GM12878 (cell line): ENCODE results near the gene DGCR8. TPM values are rescaled to one million over a fixed set of nuclear protein-coding genes. Genes with fewer than 3 reads are reported as not detected.

Source experiments
- ATAC-seq: fragments of 200-7000 bp; cut with Tn5 transposase; 3 replicates; pipeline ENCODE4 v1.9.1; 2020; ENCODE audit warnings: mild to moderate bottlenecking, moderate library complexity
- BruUV-seq: library from RNA; stranded (reverse); fragments of 400-500 nt; replicated peaks from 2 replicates; lab custom pipeline; 2021; lab: Mats Ljungman, UMichigan
- CTCF ChIA-PET: fragments of 300-600 bp; sonication (Branson Sonifier 250); formaldehyde crosslinking; extraction: SDS; loops from one replicate; lab custom pipeline; 2021; ENCODE audit warnings: inconsistent platforms; lab: Yijun Ruan, JAX
- POLR2A ChIA-PET: fragments of 350-600 bp; formaldehyde crosslinking; extraction: SDS; loops from one replicate; lab custom pipeline; 2021; ENCODE audit warnings: inconsistent platforms; lab: Charles Lee
- RAD21 ChIA-PET: fragments of 300-600 bp; sonication (Branson Sonifier 250); formaldehyde crosslinking; loops from one replicate; lab custom pipeline; 2023; ENCODE audit warnings: antibody characterized with exemption; ENCODE audit not compliant: unreplicated experiment; lab: Charles Lee
- SMC1A ChIA-PET: fragments of 300-600 bp; sonication (Branson Sonifier 250); formaldehyde crosslinking; loops from one replicate; lab custom pipeline; 2023; ENCODE audit not compliant: unreplicated experiment, uncharacterized antibody; lab: Charles Lee
- DNase-seq: peaks from one replicate; pipeline ENCODE4 v3.0.0-alpha.2; 2011; ENCODE audit warnings: low read depth, low spot score
- FAIRE-seq: peaks from 3 replicates; lab custom pipeline; 2011; peaks lifted over from hg19 to GRCh38; lab: Jason Lieb, UNC
- H2AFZ ChIP-seq: 2 replicates; pipeline ENCODE4 v1.6.0; 2011; ENCODE audit warnings: low read depth, low read length, control low read depth; ENCODE audit not compliant: control insufficient read depth
- H3K27ac ChIP-seq: 2 replicates; pipeline ENCODE4 v1.5.1; 2011; ENCODE audit warnings: control low read depth; ENCODE audit not compliant: control insufficient read depth, insufficient read depth
- H3K27me3 ChIP-seq, 2 experiments: replicated peaks in 1 of 2; 2 replicates each; pipeline versions ENCODE4 v1.6.0 to v1.6.1; 2011; ENCODE audit warnings: low read length in 1 of 2; ENCODE audit not compliant: control insufficient read depth in 2 of 2, insufficient read depth in 2 of 2
- H3K36me3 ChIP-seq, 2 experiments: 2 replicates each; pipeline ENCODE4 v1.5.1; 2011; ENCODE audit warnings: low read length in 1 of 2; ENCODE audit not compliant: control insufficient read depth in 2 of 2, insufficient read depth in 2 of 2
- H3K4me1 ChIP-seq: 2 replicates; pipeline ENCODE4 v1.6.1; 2011; ENCODE audit warnings: mild to moderate bottlenecking, low read length, moderate library complexity, mixed read lengths; ENCODE audit not compliant: control insufficient read depth, insufficient read depth
- H3K4me2 ChIP-seq: 2 replicates; pipeline ENCODE4 v1.6.0; 2011; ENCODE audit warnings: control low read depth; ENCODE audit not compliant: control insufficient read depth, insufficient read depth
- H3K4me3 ChIP-seq: fragments of 200-600 bp; sonication (generic); 2 replicates; pipeline ENCODE4 v1.5.1; 2016
- H3K79me2 ChIP-seq: 2 replicates; pipeline ENCODE4 v1.6.0; 2011; ENCODE audit warnings: low read length; ENCODE audit not compliant: control insufficient read depth, insufficient read depth
- H3K9ac ChIP-seq: 2 replicates; pipeline ENCODE4 v1.8.0; 2011; ENCODE audit warnings: low read length, control low read depth, mixed read lengths; ENCODE audit not compliant: control insufficient read depth, insufficient read depth
- H3K9me3 ChIP-seq: replicated peaks from 3 replicates; pipeline ENCODE4 v1.5.1; 2011; ENCODE audit warnings: mild to moderate bottlenecking, low read length; ENCODE audit not compliant: control insufficient read depth, insufficient read depth
- H4K20me1 ChIP-seq: 2 replicates; pipeline ENCODE4 v1.6.0; 2011; ENCODE audit not compliant: control insufficient read depth, insufficient read depth
- E2F4 ChIP-seq: IDR thresholded peaks from 2 replicates; pipeline ENCODE4 v1.6.1; 2012; ENCODE audit warnings: low read depth, low read length, improper control_type of control experiment
- RBBP5 ChIP-seq: fragments of 200-600 bp; sonication (generic); conservative IDR thresholded peaks from 2 replicates; pipeline ENCODE4 v1.6.1; 2016
- RUNX3 ChIP-seq: IDR thresholded peaks from 2 replicates; pipeline ENCODE4 v1.6.1; 2012; ENCODE audit warnings: low read length, inconsistent platforms
- SPI1 ChIP-seq: IDR thresholded peaks from 2 replicates; pipeline ENCODE4 v1.6.1; 2011; ENCODE audit warnings: low read depth, mild to moderate bottlenecking, low read length, moderate library complexity, borderline replicate concordance; ENCODE audit not compliant: insufficient read depth
- STAT1 ChIP-seq: fragments of 450-650 bp; conservative IDR thresholded peaks from 2 replicates; pipeline ENCODE4 v1.6.1; 2014; ENCODE audit warnings: antibody characterized with exemption, mild to moderate bottlenecking
- STAT3 ChIP-seq: IDR thresholded peaks from 2 replicates; pipeline ENCODE4 v1.6.1; 2011; ENCODE audit warnings: low read depth, low read length, improper control_type of control experiment
- WGBS: methylation state at CpG from one replicate; pipeline ENCODE4 v1.1.6; 2016; ENCODE audit warnings: low lambda C conversion rate; ENCODE audit not compliant: insufficient replicate concordance, insufficient coverage; ENCODE audit errors: missing lambda C conversion rate; 5-methylcytosine and 5-hydroxymethylcytosine counted together
- in situ Hi-C: fragments of 300-500 bp; cut with MboI; formaldehyde crosslinking; loops from 9 replicates; pipeline ENCODE4 v1.14.3; 2018; ENCODE audit warnings: mixed read lengths
- intact Hi-C: fragments of 100-400 bp; cut with micrococcal nuclease; formaldehyde crosslinking; loops from one replicate; pipeline ENCODE4 v1.14.2; 2022; ENCODE audit not compliant: unreplicated experiment
- polyA plus RNA-seq, 11 experiments: library from polyadenylated mRNA; depleted of rRNA in 4 of 11; unstranded in 6 of 11; stranded (reverse) in 5 of 11; fragments of >200 nt; fragmentation: Nextera tagmentation in 4 of 11; fragmentation: Illumina TruSeq in 1 of 11; extraction: Ambion mirVana in 4 of 11; extraction: Trizol in 1 of 11; gene quantifications; 1 replicate in 1 of 11; 2 replicates in 10 of 11; pipeline versions ENCODE4 v1.2.1 to v1.2.3, GENCODE V29; 2011 to 2016; ENCODE audit warnings: inconsistent platforms in 2 of 11, missing spikeins in 2 of 11, low read depth in 1 of 11
- total RNA-seq, 4 experiments: library from RNA; depleted of rRNA in 3 of 4; stranded (reverse); fragments of >200 nt in 3 of 4; fragmentation: Illumina TruSeq in 1 of 4; extraction: Trizol in 1 of 4; gene quantifications; 2 replicates each; pipeline versions ENCODE4 v1.2.1 to v1.2.3, GENCODE V29; 2013 to 2021
- TF ChIP-seq, protein P1 (sequence below): IDR thresholded peaks from 2 replicates; pipeline ENCODE4 v1.6.1; 2011; ENCODE audit warnings: mild to moderate bottlenecking, low read depth, low read length, moderate library complexity; ENCODE audit not compliant: insufficient replicate concordance

The DGCR8 gene
- total and polyA plus RNA-seq, 10 of the 15 experiments (the other 5 are each of a cell fraction or from before 2014, with no cell fraction given), result 1.2 to 35.1 (median 17.2) TPM

- 0 out of 2 replicates have a peak, but pooled peaks have one; percentile 8 for TF ChIP-seq RUNX3
- TF ChIP-seq, protein P1, sequence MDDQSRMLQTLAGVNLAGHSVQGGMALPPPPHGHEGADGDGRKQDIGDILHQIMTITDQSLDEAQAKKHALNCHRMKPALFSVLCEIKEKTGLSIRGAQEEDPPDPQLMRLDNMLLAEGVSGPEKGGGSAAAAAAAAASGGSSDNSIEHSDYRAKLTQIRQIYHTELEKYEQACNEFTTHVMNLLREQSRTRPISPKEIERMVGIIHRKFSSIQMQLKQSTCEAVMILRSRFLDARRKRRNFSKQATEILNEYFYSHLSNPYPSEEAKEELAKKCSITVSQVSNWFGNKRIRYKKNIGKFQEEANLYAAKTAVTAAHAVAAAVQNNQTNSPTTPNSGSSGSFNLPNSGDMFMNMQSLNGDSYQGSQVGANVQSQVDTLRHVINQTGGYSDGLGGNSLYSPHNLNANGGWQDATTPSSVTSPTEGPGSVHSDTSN, result peak; percentile 91
- no peak for TF ChIP-seq STAT1
- TF ChIP-seq STAT3, result no peak
- TF ChIP-seq SPI1, result peak; percentile 44; the same call in 1 of the 2 replicates
Measured at GRCh38 chr22:20036084-20036482, 44.0 kb upstream of the DGCR8 start (continued).

DNA sequence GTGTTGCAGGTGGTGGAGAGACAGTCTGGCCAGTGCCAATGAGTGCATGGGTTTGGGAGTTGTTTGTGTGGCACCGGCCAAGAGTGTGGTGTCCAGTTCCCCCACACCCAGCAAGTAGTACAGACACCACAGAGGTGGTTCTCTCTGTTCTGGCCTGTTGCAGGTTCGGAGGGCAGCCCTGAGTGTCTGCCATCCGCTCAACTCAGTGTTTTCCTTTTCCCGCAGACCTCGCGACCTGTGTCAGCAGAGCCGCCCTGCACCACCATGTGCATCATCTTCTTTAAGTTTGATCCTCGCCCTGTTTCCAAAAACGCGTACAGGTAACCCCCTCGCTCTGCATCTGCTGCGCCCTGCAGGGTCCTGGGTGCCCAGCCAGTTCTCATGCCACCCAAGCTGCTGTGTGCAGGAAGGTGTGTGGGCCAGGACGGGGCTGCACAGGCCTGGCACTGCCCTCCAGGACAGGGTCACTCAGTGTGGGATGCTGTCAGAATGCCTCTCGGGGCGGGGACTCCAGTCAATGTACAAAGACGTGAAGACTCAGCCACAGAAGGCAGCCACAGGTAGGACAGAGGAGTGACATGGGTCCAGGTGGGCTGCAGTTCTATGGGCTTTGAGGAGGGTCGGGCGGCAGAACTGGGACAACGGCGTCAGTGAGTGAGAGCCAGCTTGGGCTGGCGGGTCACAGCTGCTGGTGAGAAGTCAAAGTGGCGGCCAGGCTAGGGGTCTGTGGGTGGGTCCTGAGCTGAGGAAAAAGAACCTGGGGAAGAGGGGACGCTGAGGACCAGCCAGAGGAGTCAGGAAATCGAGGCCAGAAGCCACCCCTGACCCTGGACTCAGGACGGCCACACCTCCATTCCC, 43.3 kb upstream of the DGCR8 start:
- Histone ChIP-seq H2AFZ (no peak overlapping the region), H3K27me3 (no peaks in the 10 kb centered on the region), H3K9ac (no peak overlapping the region), H3K27ac (peak overlapping the region; percentile 34), H3K79me2 (no peaks in the 10 kb centered on the region), H3K9me3 (peaks cover 6% of the 10 kb centered on the region; the same call in 2 of the 3 replicates), H3K4me3 (0 out of 2 replicates have a peak overlapping the region, but pooled peaks have one; percentile 3), H3K4me1 (peaks cover 45% of the 10 kb centered on the region), H3K36me3 (peaks cover 0 to 3% of the 10 kb centered on the region in 2 experiments; a peak in 2 of 4 replicates), H4K20me1 (no peaks in the 10 kb centered on the region), H3K4me2 (peak overlapping the region; percentile 5)
- POLR2A ChIA-PET, result no interaction called here
- SMC1A ChIA-PET, result no interaction called here
- intact Hi-C loops, result no loop called here
- DNase-seq, result no peak
- RAD21 ChIA-PET, result no interaction called here
- CTCF ChIA-PET, result no interaction called here
- in situ Hi-C loops, result no loop called here
- ATAC-seq, result no peak; the same call in 2 of the 3 replicates
- BruUV-seq, result no TSS peak
- no peak for TF ChIP-seq E2F4
- TF ChIP-seq RBBP5, result no peak
- FAIRE-seq, result no peak
- 41% methylated on average over 25 of the region's 25 CpGs for WGBS
